Measurements from ENCODE around the gene MAP3K19.
"Not testable (repeated sequence)": the region's sequence is repeated elsewhere in the genome, so short reads cannot be mapped to it uniquely, and the experiment has no call there.

Gene MAP3K19, protein sequence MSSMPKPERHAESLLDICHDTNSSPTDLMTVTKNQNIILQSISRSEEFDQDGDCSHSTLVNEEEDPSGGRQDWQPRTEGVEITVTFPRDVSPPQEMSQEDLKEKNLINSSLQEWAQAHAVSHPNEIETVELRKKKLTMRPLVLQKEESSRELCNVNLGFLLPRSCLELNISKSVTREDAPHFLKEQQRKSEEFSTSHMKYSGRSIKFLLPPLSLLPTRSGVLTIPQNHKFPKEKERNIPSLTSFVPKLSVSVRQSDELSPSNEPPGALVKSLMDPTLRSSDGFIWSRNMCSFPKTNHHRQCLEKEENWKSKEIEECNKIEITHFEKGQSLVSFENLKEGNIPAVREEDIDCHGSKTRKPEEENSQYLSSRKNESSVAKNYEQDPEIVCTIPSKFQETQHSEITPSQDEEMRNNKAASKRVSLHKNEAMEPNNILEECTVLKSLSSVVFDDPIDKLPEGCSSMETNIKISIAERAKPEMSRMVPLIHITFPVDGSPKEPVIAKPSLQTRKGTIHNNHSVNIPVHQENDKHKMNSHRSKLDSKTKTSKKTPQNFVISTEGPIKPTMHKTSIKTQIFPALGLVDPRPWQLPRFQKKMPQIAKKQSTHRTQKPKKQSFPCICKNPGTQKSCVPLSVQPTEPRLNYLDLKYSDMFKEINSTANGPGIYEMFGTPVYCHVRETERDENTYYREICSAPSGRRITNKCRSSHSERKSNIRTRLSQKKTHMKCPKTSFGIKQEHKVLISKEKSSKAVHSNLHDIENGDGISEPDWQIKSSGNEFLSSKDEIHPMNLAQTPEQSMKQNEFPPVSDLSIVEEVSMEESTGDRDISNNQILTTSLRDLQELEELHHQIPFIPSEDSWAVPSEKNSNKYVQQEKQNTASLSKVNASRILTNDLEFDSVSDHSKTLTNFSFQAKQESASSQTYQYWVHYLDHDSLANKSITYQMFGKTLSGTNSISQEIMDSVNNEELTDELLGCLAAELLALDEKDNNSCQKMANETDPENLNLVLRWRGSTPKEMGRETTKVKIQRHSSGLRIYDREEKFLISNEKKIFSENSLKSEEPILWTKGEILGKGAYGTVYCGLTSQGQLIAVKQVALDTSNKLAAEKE (N-terminal part only)

DNA sequence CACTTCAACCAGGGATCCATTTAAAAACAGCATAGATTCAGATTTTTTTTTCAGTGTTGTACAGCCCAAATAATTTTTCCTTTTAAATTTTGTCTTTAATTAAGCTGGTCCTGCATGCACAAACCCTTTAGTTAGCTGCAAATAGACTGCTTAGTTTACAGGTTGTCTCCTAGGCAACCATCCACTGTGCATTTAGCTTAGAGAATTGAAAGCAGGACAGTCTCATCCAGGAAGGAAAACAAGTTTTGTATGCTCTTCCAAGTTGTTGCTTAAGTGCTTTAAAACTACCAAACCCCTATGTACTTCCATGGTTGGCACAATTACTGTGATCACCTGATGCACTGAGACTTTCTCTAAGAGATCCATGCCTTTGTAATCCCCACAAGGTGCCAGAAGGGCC is at the start of gene MAP3K19:
TSS of gene MAP3K19 (minus strand) at position 148 of the 400 bp plus-strand sequence. CDS start 22,800 bp downstream, outside the sequence.
- no peak for DNase-seq

DNA sequence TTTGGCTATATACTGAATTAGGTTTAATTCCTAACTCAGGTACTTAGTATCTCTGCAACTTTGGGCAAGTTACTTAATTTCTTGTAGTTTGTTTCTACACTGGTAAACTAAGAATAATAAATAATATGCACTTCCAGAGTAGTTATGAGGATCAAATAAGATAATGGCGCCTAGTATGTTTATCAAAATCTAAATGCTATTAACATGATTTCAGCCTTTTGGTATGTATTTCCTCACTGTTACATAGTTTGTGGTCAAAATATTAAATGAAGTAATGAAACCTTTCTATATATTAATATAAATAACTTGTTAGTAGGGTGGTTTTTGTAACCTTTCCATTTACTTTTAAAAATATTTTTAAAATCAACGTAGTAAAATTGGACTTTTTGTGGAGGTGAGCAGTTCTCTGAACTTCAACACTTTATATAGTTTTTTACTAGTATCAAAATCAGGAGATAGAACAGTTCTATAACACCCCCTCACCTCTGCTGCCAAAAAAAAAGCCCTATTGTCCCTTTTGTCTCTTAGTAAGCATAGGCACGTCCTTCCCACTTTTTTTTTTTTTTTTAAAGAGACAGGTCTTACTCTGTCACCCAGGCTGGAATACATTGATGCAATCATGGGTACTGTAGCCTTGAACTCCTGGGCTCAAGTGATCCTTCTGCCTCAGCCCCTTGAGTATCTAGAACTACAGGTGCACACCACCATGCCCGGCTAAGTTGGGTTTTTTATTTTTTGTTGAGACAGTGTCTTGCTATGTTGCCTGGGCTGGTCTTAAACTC is 49.6 kb upstream of the MAP3K19 start:
- DNase-seq, result no peak

DNA sequence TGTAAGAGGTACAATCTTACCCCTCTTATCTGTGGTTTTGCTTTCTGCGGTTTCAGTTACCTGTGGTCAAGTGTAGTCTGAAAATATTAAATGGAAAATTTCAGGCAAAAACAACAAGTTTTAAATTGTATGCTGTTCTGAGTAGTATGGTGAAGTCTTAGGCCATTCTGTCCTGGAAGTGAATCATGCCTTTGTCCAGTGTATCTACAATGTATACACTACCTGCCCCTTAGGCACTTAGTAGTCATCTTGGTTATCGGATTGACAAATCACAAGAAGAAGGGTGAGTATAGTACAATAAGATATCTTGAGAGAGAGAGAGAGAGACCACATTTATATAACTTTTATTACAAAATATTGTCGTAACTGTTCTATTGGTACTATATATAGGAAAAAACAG is 48.3 kb upstream of the MAP3K19 start:
- DNase-seq, result no peak

DNA sequence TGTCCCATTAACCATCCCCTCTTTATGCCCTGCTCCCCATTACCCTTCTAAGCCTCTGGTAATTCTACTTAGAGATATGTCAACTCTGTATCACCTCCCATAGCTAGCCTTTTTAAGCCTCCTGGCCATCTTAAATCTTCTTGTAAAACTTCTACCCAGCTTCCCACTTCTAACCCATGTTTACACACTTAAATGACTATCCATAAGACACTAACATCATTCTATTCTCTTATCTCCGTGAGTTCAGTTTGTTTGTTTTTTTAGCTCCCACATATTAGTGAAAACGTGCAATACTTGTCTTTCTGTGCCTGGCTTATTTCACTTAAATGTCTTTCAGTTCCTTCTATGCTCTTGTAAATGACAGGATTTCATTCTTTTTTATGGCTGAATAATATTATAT is 47.3 kb upstream of the MAP3K19 start:
- DNase-seq, result no peak

- DNase-seq, result no peak
Observed at GRCh38 chr2:135093670-135094330, 46.6 kb upstream of the MAP3K19 start.

- no peak for DNase-seq
Observed at GRCh38 chr2:135093193-135093592, 45.9 kb upstream of the MAP3K19 start.

GRCh38 chr2:135091681-135092080 is 44.4 kb upstream of the MAP3K19 start:
- no peak for DNase-seq

DNA sequence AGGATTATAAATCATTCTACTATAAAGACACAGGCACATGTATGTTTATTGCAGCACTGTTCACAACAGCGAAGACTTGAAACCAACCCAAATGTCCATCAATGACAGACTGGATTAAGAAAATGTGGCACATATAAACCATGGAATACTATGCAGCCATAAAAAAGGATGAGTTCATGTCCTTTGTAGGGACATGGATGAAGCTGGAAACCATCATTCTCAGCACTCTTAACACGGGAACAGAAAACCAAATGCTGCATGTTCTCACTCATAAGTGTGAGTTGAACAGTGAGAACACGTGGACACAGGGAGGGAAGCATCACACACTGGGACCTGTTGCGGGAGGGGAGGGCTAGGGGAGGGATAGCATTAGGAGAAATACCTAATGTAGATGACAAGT is 42.4 kb upstream of the MAP3K19 start:
- not testable (repeated sequence) for DNase-seq

- no peak for DNase-seq
Observed at GRCh38 chr2:135086222-135086621, 39.0 kb upstream of the MAP3K19 start.

DNA sequence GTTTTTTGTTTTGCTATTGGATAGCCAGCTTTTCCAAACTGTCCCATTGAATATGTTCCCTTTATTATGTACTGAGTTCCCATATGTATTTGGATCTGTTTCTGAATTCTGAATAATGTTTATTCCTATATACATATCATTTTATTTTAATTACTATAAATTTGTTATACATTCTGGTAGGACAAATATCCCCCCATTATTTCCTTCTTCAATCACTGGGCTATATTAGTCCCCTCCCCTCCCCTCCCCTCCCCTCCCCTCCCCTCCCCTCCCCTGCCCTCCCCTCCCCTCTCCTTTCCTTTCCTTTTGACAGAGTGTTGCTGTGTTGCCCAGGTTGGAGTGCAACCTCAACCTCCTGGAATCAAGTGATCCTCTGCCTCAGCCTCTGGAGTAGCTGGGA is 31.2 kb upstream of the MAP3K19 start:
- no peak for DNase-seq

DNA sequence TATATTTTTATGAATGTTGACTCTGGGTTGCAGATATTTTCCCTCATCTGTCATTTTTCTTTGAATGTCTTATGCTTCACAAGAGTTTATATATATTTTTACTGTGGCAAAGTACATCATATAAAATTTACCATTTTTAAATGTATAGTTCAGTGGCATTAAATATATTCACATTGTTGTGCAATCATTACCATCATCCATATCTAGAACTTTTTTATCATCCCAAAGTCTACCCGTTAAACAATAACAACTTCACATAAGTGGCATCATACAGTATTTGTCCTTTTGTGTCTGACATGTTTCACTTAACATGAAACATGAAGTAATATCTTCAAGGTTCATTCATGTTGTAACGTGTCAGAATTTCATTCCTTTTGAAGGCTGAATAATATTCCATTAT is 29.3 kb upstream of the MAP3K19 start:
- DNase-seq, result no peak

DNA sequence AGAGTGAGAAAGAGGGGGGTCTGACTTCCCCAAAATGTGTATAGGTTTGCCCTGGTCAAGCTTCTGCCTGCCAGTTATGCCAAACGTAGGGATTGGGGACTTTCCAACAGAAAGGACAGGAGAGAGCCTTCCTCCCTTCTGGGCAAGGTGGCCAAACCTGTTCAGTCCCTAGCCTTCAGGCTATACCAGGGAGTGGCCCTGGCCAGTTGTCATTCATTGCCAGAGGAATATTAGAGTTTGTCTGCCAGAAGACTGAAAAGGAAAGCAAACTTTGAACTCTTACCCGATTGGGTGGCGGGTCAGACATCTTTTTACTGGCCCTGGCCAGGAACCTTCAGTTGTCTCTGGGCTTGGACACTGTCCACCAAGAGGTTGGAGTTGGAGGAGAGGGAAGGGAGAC is 27.0 kb upstream of the MAP3K19 start:
- no peak for DNase-seq

DNA sequence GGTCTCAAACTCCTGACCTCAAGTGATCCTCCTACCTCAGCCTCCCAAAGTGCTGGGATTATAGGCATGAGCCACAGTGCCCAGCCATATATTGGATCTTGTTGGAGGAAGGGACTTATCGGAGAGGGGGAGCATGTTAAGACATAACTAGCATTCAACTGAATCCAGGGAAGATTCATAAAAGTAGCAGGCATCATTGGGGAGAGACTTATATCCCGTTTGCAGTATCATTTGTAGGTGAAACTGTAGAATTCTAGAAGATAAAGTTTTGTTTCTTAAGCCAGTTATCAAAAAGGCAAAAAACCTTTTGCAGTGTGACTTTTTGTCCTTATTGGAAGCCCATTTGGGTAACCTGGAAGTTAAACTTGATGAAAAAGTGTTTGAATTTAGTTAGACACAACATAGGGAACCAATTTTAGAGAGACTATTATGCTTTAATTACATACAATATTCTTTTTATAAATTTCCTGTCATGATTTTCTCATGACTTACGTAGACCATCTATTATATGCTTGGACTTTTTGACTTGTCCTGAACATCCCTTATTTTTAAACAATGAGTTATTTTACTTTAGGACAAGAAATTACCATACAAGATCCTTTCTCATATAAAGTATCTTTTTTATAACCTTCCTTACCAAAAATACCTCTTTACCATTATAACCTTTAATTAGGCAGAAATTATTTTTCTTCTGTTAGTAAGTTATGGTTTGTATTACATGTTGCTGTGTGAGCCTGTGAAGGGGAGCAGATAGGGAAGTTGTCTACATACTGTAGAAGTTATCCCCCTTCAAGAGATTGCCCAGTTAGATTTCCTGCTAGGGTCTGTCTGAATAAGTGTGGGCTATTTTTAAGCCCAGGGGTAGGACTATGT is 25.1 kb upstream of the MAP3K19 start:
- no peak for DNase-seq

- DNase-seq, result no peak
Observed at GRCh38 chr2:135066710-135067109, 19.5 kb upstream of the MAP3K19 start.

GRCh38 chr2:135064149-135064548 is 16.9 kb upstream of the MAP3K19 start:
- DNase-seq, result no peak

- no peak for DNase-seq
Observed at GRCh38 chr2:135063210-135063609, 16.0 kb upstream of the MAP3K19 start.

GRCh38 chr2:135059577-135059976 is 12.3 kb upstream of the MAP3K19 start:
- no peak for DNase-seq

DNA sequence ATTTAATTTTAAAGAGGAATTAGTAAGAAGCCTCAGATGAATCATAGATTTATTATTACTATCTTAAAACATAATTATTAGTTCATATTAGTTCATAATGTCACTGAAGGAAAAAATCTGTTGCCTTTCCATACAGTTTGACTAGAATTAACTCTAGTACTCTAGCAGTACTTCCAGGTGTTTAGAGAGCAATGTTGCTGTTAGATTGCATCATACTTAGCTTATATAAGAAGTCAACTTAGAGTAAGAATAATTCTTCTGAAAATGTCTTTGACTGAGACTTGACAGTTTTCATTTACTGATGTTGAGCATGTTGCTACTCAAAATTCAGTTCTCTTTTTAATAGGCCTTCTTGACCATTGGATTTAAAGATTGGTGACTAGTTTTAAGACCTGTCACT is 9.5 kb upstream of the MAP3K19 start:
- no peak for DNase-seq

GRCh38 chr2:135055182-135055786 is 8.0 kb upstream of the MAP3K19 start:
- no peak for DNase-seq

GRCh38 chr2:135052997-135053474 is 5.8 kb upstream of the MAP3K19 start:
- DNase-seq, result peak; percentile 11 to 13
